WTC11 (cell line): ENCODE data around the gene FAM193B. TPM values are rescaled to one million over a fixed set of nuclear protein-coding genes. Genes with fewer than 3 reads are reported as not detected.

Experiments used
- ATAC-seq: fragments of 200-7000 bp; cut with Tn5 transposase; 2 replicates; pipeline ENCODE4 v1.10.0; 2021; ENCODE audit warnings: mild to moderate bottlenecking, moderate library complexity
- CTCF ChIA-PET: fragments of 300-600 bp; sonication (Branson Sonifier 250); formaldehyde crosslinking; loops from one replicate; lab custom pipeline; 2021; ENCODE audit warnings: antibody characterized with exemption; lab: Charles Lee
- POLR2A ChIA-PET: fragments of 350-600 bp; sonication (Branson Sonifier 250); formaldehyde crosslinking; loops from one replicate; lab custom pipeline; 2021; ENCODE audit warnings: antibody characterized with exemption; lab: Charles Lee
- DNase-seq: peaks from one replicate; pipeline ENCODE4 v3.0.0; 2021; ENCODE audit warnings: low spot score
- H3K27ac Mint-ChIP-seq: 2 replicates; pipeline ENCODE4 v1.8.0; 2021; ENCODE audit warnings: mixed read lengths
- H3K27me3 Mint-ChIP-seq: 2 replicates; pipeline ENCODE4 v1.8.0; 2021; ENCODE audit warnings: low read depth, mild to moderate bottlenecking, moderate library complexity, mixed read lengths
- H3K36me3 Mint-ChIP-seq: 2 replicates; pipeline ENCODE4 v1.8.0; 2021; ENCODE audit warnings: mixed read lengths
- H3K4me1 Mint-ChIP-seq: 2 replicates; pipeline ENCODE4 v1.8.0; 2022; ENCODE audit warnings: mixed read lengths
- H3K4me3 Mint-ChIP-seq: 2 replicates; pipeline ENCODE4 v1.8.0; 2021; ENCODE audit warnings: mild to moderate bottlenecking, moderate library complexity, mixed read lengths
- H3K9me3 Mint-ChIP-seq: 2 replicates; pipeline ENCODE4 v1.8.0; 2021; ENCODE audit warnings: mixed read lengths
- AR ChIP-seq: fragments of 250-450 bp; sonication (Bioruptor Pico); IDR thresholded peaks from 2 replicates; pipeline ENCODE4 v1.9.0; 2021; ENCODE audit warnings: mild to moderate bottlenecking
- ARID4B ChIP-seq: sonication (generic); formaldehyde crosslinking; IDR thresholded peaks from 2 replicates; pipeline ENCODE4 v1.8.0; 2023; ENCODE audit warnings: missing genetic modification reagents, mild to moderate bottlenecking, borderline replicate concordance
- ELF4 ChIP-seq: sonication (generic); formaldehyde crosslinking; IDR thresholded peaks from 2 replicates; pipeline ENCODE4 v1.8.1; 2022; ENCODE audit warnings: low read depth, mild to moderate bottlenecking, moderate library complexity, missing genetic modification reagents
- JUN ChIP-seq: sonication (generic); formaldehyde crosslinking; IDR thresholded peaks from 2 replicates; pipeline ENCODE4 v1.8.0; 2023; ENCODE audit warnings: mild to moderate bottlenecking, missing genetic modification reagents
- NR3C1 ChIP-seq: sonication (generic); formaldehyde crosslinking; conservative IDR thresholded peaks from 2 replicates; pipeline ENCODE4 v1.8.1; 2023; ENCODE audit warnings: low read depth, mild to moderate bottlenecking, missing genetic modification reagents
- SP1 ChIP-seq: sonication (generic); formaldehyde crosslinking; conservative IDR thresholded peaks from 2 replicates; pipeline ENCODE4 v1.8.1; 2022; ENCODE audit warnings: missing genetic modification reagents
- TEAD1 ChIP-seq: sonication (generic); formaldehyde crosslinking; IDR thresholded peaks from 2 replicates; pipeline ENCODE4 v1.8.0; 2022; ENCODE audit warnings: mild to moderate bottlenecking, missing genetic modification reagents
- ZNF263 ChIP-seq: sonication (generic); formaldehyde crosslinking; IDR thresholded peaks from 2 replicates; pipeline ENCODE4 v1.8.1; 2022; ENCODE audit warnings: low read depth, mild to moderate bottlenecking, moderate library complexity, missing genetic modification reagents
- ZNF317 ChIP-seq: sonication (generic); formaldehyde crosslinking; IDR thresholded peaks from 2 replicates; pipeline ENCODE4 v1.8.1; 2023; ENCODE audit warnings: low read depth, mild to moderate bottlenecking, moderate library complexity, missing genetic modification reagents, borderline replicate concordance
- ZNF423 ChIP-seq: fragments of 250-450 bp; sonication (Bioruptor Pico); IDR thresholded peaks from 2 replicates; pipeline ENCODE4 v2.1.2; 2022; ENCODE audit warnings: mild to moderate bottlenecking, moderate library complexity
- total RNA-seq: library from RNA; stranded (reverse); gene quantifications from 3 replicates; pipeline ENCODE4 v1.2.3, GENCODE V29; 2021
- TF ChIP-seq, protein P1 (sequence below): sonication (generic); formaldehyde crosslinking; IDR thresholded peaks from 2 replicates; pipeline ENCODE4 v1.8.0; 2022; ENCODE audit warnings: missing genetic modification reagents
- TF ChIP-seq, protein P2 (sequence below): fragments of 250-450 bp; sonication (Bioruptor Pico); IDR thresholded peaks from 2 replicates; pipeline ENCODE4 v1.9.0; 2021; ENCODE audit warnings: mild to moderate bottlenecking
- TF ChIP-seq, protein P3 (sequence below): fragments of 250-450 bp; sonication (Bioruptor Pico); IDR thresholded peaks from 2 replicates; pipeline ENCODE4 v1.9.0; 2021; ENCODE audit warnings: moderate library complexity, mild to moderate bottlenecking, inconsistent platforms, borderline replicate concordance
- TF ChIP-seq, protein P4 (sequence below): sonication (generic); formaldehyde crosslinking; IDR thresholded peaks from 2 replicates; pipeline ENCODE4 v1.8.1; 2022; ENCODE audit warnings: mild to moderate bottlenecking, missing genetic modification reagents, moderate library complexity, borderline replicate concordance

FAM193B gene
- total RNA-seq, 1 experiment from 2014 or later = 101 TPM

GRCh38 chr5:177601577-177602457 is 47.5 kb upstream of the FAM193B start:
- POLR2A ChIA-PET = no interaction called here
- H3K4me1 Mint-ChIP-seq = peaks cover 19% of the 10 kb centered on the region
- no peak overlapping the region for H3K27ac Mint-ChIP-seq
- ATAC-seq = no peak
- TF ChIP-seq ZNF423 (CRISPR knock-in tag) (no peak), ELF4 (CRISPR knock-in tag) (no peak), ZNF317 (no peak), AR (CRISPR knock-in tag) (no peak), SP1 (CRISPR knock-in tag) (no peak)
- TF ChIP-seq, protein P1, sequence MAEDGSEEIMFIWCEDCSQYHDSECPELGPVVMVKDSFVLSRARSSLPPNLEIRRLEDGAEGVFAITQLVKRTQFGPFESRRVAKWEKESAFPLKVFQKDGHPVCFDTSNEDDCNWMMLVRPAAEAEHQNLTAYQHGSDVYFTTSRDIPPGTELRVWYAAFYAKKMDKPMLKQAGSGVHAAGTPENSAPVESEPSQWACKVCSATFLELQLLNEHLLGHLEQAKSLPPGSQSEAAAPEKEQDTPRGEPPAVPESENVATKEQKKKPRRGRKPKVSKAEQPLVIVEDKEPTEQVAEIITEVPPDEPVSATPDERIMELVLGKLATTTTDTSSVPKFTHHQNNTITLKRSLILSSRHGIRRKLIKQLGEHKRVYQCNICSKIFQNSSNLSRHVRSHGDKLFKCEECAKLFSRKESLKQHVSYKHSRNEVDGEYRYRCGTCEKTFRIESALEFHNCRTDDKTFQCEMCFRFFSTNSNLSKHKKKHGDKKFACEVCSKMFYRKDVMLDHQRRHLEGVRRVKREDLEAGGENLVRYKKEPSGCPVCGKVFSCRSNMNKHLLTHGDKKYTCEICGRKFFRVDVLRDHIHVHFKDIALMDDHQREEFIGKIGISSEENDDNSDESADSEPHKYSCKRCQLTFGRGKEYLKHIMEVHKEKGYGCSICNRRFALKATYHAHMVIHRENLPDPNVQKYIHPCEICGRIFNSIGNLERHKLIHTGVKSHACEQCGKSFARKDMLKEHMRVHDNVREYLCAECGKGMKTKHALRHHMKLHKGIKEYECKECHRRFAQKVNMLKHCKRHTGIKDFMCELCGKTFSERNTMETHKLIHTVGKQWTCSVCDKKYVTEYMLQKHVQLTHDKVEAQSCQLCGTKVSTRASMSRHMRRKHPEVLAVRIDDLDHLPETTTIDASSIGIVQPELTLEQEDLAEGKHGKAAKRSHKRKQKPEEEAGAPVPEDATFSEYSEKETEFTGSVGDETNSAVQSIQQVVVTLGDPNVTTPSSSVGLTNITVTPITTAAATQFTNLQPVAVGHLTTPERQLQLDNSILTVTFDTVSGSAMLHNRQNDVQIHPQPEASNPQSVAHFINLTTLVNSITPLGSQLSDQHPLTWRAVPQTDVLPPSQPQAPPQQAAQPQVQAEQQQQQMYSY = no peak
- TF ChIP-seq, all 79 proteins: peak for 0
- Mint-ChIP-seq H3K36me3 (peaks cover 2% of the 10 kb centered on the region; the same call in 1 of the 2 replicates), H3K27me3 (peaks cover 21% of the 10 kb centered on the region), H3K9me3 (no peaks in the 10 kb centered on the region), H3K4me3 (peak overlapping the region; percentile 97)
- CTCF ChIA-PET = interaction anchor here (0.6 to 1.4 kb wide), 2 partner anchors 71 to 100 kb away, joined by 3 read pairs; no protein-coding TSS in a partner anchor
- DNase-seq = no peak

GRCh38 chr5:177601126-177601525 is 46.8 kb upstream of the FAM193B start:
- ATAC-seq (no peak), DNase-seq (no peak)
- Mint-ChIP-seq H3K27ac (no peak overlapping the region), H3K9me3 (no peaks in the 10 kb centered on the region), H3K27me3 (peaks cover 21% of the 10 kb centered on the region), H3K4me3 (peak overlapping the region; percentile 97), H3K36me3 (peaks cover 6% of the 10 kb centered on the region), H3K4me1 (peaks cover 17% of the 10 kb centered on the region)
- POLR2A ChIA-PET = no interaction called here
- CTCF ChIA-PET = no interaction called here
- TF ChIP-seq TEAD1 (CRISPR knock-in tag) (no peak), ARID4B (CRISPR knock-in tag) (no peak), JUN (CRISPR knock-in tag) (no peak), AR (CRISPR knock-in tag) (no peak), ZNF263 (CRISPR knock-in tag) (no peak), NR3C1 (CRISPR knock-in tag) (no peak)
- TF ChIP-seq, protein P2, sequence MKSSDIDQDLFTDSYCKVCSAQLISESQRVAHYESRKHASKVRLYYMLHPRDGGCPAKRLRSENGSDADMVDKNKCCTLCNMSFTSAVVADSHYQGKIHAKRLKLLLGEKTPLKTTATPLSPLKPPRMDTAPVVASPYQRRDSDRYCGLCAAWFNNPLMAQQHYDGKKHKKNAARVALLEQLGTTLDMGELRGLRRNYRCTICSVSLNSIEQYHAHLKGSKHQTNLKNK (CRISPR knock-in tag) = no peak
- TF ChIP-seq, protein P3, sequence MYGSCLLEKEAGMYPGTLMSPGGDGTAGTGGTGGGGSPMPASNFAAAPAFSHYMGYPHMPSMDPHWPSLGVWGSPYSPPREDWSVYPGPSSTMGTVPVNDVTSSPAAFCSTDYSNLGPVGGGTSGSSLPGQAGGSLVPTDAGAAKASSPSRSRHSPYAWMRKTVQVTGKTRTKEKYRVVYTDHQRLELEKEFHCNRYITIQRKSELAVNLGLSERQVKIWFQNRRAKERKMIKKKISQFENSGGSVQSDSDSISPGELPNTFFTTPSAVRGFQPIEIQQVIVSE = no peak
- TF ChIP-seq, protein P4, sequence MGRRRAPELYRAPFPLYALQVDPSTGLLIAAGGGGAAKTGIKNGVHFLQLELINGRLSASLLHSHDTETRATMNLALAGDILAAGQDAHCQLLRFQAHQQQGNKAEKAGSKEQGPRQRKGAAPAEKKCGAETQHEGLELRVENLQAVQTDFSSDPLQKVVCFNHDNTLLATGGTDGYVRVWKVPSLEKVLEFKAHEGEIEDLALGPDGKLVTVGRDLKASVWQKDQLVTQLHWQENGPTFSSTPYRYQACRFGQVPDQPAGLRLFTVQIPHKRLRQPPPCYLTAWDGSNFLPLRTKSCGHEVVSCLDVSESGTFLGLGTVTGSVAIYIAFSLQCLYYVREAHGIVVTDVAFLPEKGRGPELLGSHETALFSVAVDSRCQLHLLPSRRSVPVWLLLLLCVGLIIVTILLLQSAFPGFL = no peak
